HepG2 (cell line): ENCODE results near the gene ZFAND4. TPM values are rescaled to one million over a fixed set of nuclear protein-coding genes. Genes with fewer than 3 reads are reported as not detected.

Experiments
- ATAC-seq: fragments of 200-7000 bp; cut with Tn5 transposase; 3 replicates; pipeline ENCODE4 v1.9.1; 2020; ENCODE audit warnings: mild to moderate bottlenecking, moderate library complexity
- BruUV-seq: library from RNA; stranded (reverse); fragments of 400-500 nt; replicated peaks from 2 replicates; lab custom pipeline; 2021; lab: Mats Ljungman, UMichigan
- CTCF ChIA-PET: fragments of 300-600 bp; formaldehyde crosslinking; extraction: SDS; loops from one replicate; lab custom pipeline; 2021; ENCODE audit warnings: low total read pairs, inconsistent platforms, low intra/inter-chr PET ratio; lab: Yijun Ruan, JAX
- POLR2A ChIA-PET: fragments of 350-600 bp; sonication (Branson Sonifier 250); formaldehyde crosslinking; loops from one replicate; lab custom pipeline; 2020; ENCODE audit warnings: antibody characterized with exemption, inconsistent platforms; lab: Yijun Ruan, JAX
- DNase-seq: peaks from one replicate; pipeline ENCODE4 v3.0.0-alpha.2; 2015; ENCODE audit warnings: low spot score
- FAIRE-seq: peaks from 3 replicates; lab custom pipeline; 2011; peaks lifted over from hg19 to GRCh38; lab: Jason Lieb, UNC
- H2AFZ ChIP-seq: one replicate; pipeline ENCODE4 v1.6.1; 2011; ENCODE audit warnings: low read length, inconsistent platforms
- H3K27ac ChIP-seq: fragments of 300-600 bp; 3 replicates; pipeline ENCODE4 v1.8.0; 2011; ENCODE audit warnings: mixed run types, mild to moderate bottlenecking, mixed read lengths, low read length, inconsistent platforms; ENCODE audit not compliant: insufficient read depth; ENCODE audit errors: extremely low read length
- H3K27me3 ChIP-seq, 2 experiments: fragments of 200-600 bp in 1 of 2; 2 replicates in 1 of 2; 3 replicates in 1 of 2; pipeline versions ENCODE4 v1.6.0 to v1.8.0; 2011; ENCODE audit warnings: low read length in 2 of 2, mild to moderate bottlenecking in 2 of 2, moderate library complexity in 2 of 2, inconsistent platforms in 1 of 2; ENCODE audit not compliant: insufficient read depth in 2 of 2, control insufficient read depth in 1 of 2
- H3K36me3 ChIP-seq, 2 experiments: fragments of 200-600 bp in 1 of 2; replicated peaks in 1 of 2; 2 replicates in 1 of 2; 3 replicates in 1 of 2; pipeline versions ENCODE4 v1.5.1 to v1.8.0; 2011; ENCODE audit warnings: low read length in 2 of 2, inconsistent platforms in 1 of 2; ENCODE audit not compliant: insufficient read depth in 2 of 2, control insufficient read depth in 1 of 2
- H3K4me1 ChIP-seq: 2 replicates; pipeline ENCODE4 v1.5.1; 2012; ENCODE audit warnings: low read length, inconsistent platforms; ENCODE audit not compliant: insufficient read depth
- H3K4me2 ChIP-seq: 2 replicates; pipeline ENCODE4 v1.6.0; 2011; ENCODE audit warnings: low read depth, low read length, inconsistent platforms
- H3K4me3 ChIP-seq, 3 experiments: fragments of 200-600 bp in 1 of 3; sonication (generic), shearing (Covaris generic) in 1 of 3; replicated peaks in 1 of 3; 2 replicates each; pipeline ENCODE4 v1.5.1; 2011 to 2016; ENCODE audit warnings: low read length in 3 of 3, inconsistent platforms in 2 of 3, low read depth in 2 of 3, mild to moderate bottlenecking in 2 of 3, control low read depth in 1 of 3, mixed read lengths in 1 of 3; ENCODE audit not compliant: insufficient read depth in 1 of 3
- H3K79me2 ChIP-seq: one replicate; pipeline ENCODE4 v1.6.1; 2011; ENCODE audit warnings: low read length, inconsistent platforms; ENCODE audit not compliant: insufficient read depth
- H3K9ac ChIP-seq: 2 replicates; pipeline ENCODE4 v1.6.0; 2011; ENCODE audit warnings: mild to moderate bottlenecking, low read depth, low read length, inconsistent platforms; ENCODE audit not compliant: insufficient read depth
- H3K9me3 ChIP-seq: 2 replicates; pipeline ENCODE4 v1.5.1; 2012; ENCODE audit warnings: mild to moderate bottlenecking, low read length
- H4K20me1 ChIP-seq: 2 replicates; pipeline ENCODE4 v1.6.0; 2011; ENCODE audit warnings: inconsistent platforms, mild to moderate bottlenecking, low read length, moderate library complexity; ENCODE audit not compliant: insufficient read depth
- AKAP8 ChIP-seq: sonication (generic); formaldehyde crosslinking; IDR thresholded peaks from 2 replicates; pipeline ENCODE4 v1.5.1; 2020; ENCODE audit warnings: mild to moderate bottlenecking, missing genetic modification reagents
- FOXO1 ChIP-seq: sonication (generic); formaldehyde crosslinking; IDR thresholded peaks from 2 replicates; pipeline ENCODE4 v1.4.0; 2020; ENCODE audit warnings: missing genetic modification reagents
- JARID2 ChIP-seq: sonication (generic); formaldehyde crosslinking; IDR thresholded peaks from 2 replicates; pipeline ENCODE4 v1.8.1; 2023; ENCODE audit warnings: missing genetic modification reagents, inconsistent platforms; ENCODE audit not compliant: insufficient replicate concordance
- KDM5B ChIP-seq: sonication (generic); formaldehyde crosslinking; IDR thresholded peaks from 2 replicates; pipeline ENCODE4 v1.4.0; 2020; ENCODE audit warnings: missing genetic modification reagents, mild to moderate bottlenecking, borderline replicate concordance
- MYNN ChIP-seq: sonication (generic); formaldehyde crosslinking; IDR thresholded peaks from 2 replicates; pipeline ENCODE4 v1.4.0; 2020; ENCODE audit warnings: mild to moderate bottlenecking, low read depth, missing genetic modification reagents
- NCOA5 ChIP-seq: sonication (generic); formaldehyde crosslinking; IDR thresholded peaks from 2 replicates; pipeline ENCODE4 v1.4.0; 2020; ENCODE audit warnings: missing genetic modification reagents
- SMAD3 ChIP-seq: sonication (generic); formaldehyde crosslinking; IDR thresholded peaks from 2 replicates; pipeline ENCODE4 v1.4.0; 2020; ENCODE audit warnings: missing genetic modification reagents
- SRSF4 ChIP-seq: fragments of 200-400 bp; formaldehyde crosslinking; IDR thresholded peaks from one replicate; pipeline ENCODE4 v1.6.1; 2018; ENCODE audit warnings: mild to moderate bottlenecking, low read depth, low read length, moderate library complexity; ENCODE audit not compliant: poor library complexity, severe bottlenecking
- WIZ ChIP-seq: sonication (generic); formaldehyde crosslinking; IDR thresholded peaks from 2 replicates; pipeline ENCODE4 v1.5.1; 2020; ENCODE audit warnings: mild to moderate bottlenecking, missing genetic modification reagents
- ZMYM4 ChIP-seq: sonication (generic); formaldehyde crosslinking; IDR thresholded peaks from 2 replicates; pipeline ENCODE4 v1.8.1; 2023; ENCODE audit warnings: mild to moderate bottlenecking, missing genetic modification reagents
- ZNF607 ChIP-seq: sonication (generic); formaldehyde crosslinking; IDR thresholded peaks from 2 replicates; pipeline ENCODE4 v1.5.1; 2020; ENCODE audit warnings: missing genetic modification reagents, mild to moderate bottlenecking, borderline replicate concordance
- in situ Hi-C: cut with HindIII; loops from 2 replicates; pipeline ENCODE4 v1.10.0; 2017; ENCODE audit warnings: low pct_unique_long_range_greater_than_20kb; ENCODE audit not compliant: extremely low pct_ligation_motif_present
- intact Hi-C: fragments of 100-400 bp; cut with micrococcal nuclease; formaldehyde crosslinking; loops from one replicate; pipeline ENCODE4 v1.10.0; 2022; ENCODE audit not compliant: unreplicated experiment
- polyA plus RNA-seq, 8 experiments: library from polyadenylated mRNA; depleted of rRNA in 3 of 8; stranded (reverse) in 7 of 8; unstranded in 1 of 8; fragments of >200 nt; fragmentation: Illumina TruSeq in 4 of 8; extraction: Trizol in 4 of 8; gene quantifications; 2 replicates each; pipeline versions ENCODE4 v1.2.1 to v1.2.3, GENCODE V29; 2011 to 2016; ENCODE audit warnings: low read depth in 4 of 8, missing spikeins in 1 of 8, mixed read lengths in 1 of 8; ENCODE audit not compliant: insufficient read depth in 1 of 8
- total RNA-seq, 5 experiments: library from RNA; depleted of rRNA; stranded (reverse); fragments of >200 nt; fragmentation: Illumina TruSeq; extraction: Trizol; gene quantifications; 2 replicates each; pipeline ENCODE4 v1.2.3, GENCODE V29; 2016; ENCODE audit warnings: low read depth in 1 of 5
- TF ChIP-seq, protein P1 (sequence below): sonication (generic); formaldehyde crosslinking; IDR thresholded peaks from 2 replicates; pipeline ENCODE4 v1.5.1; 2020; ENCODE audit warnings: mild to moderate bottlenecking, missing genetic modification reagents, moderate library complexity
- TF ChIP-seq, protein P2 (sequence below): IDR thresholded peaks from 2 replicates; pipeline ENCODE4 v1.6.1; 2018; ENCODE audit warnings: missing genetic modification reagents
- TF ChIP-seq, protein P3 (sequence below): sonication (generic); formaldehyde crosslinking; IDR thresholded peaks from 2 replicates; pipeline ENCODE4 v1.4.0; 2020; ENCODE audit warnings: mild to moderate bottlenecking, low read depth, missing genetic modification reagents
- TF ChIP-seq, protein P4 (sequence below): sonication (generic); formaldehyde crosslinking; IDR thresholded peaks from 2 replicates; pipeline ENCODE4 v1.8.0; 2022; ENCODE audit warnings: mild to moderate bottlenecking, missing genetic modification reagents, borderline replicate concordance

ZFAND4 gene
- total and polyA plus RNA-seq, 2 of the 13 experiments (the other 11 are each of a cell fraction or from before 2014, with no cell fraction given), result 2.9 to 9.2 TPM

DNA sequence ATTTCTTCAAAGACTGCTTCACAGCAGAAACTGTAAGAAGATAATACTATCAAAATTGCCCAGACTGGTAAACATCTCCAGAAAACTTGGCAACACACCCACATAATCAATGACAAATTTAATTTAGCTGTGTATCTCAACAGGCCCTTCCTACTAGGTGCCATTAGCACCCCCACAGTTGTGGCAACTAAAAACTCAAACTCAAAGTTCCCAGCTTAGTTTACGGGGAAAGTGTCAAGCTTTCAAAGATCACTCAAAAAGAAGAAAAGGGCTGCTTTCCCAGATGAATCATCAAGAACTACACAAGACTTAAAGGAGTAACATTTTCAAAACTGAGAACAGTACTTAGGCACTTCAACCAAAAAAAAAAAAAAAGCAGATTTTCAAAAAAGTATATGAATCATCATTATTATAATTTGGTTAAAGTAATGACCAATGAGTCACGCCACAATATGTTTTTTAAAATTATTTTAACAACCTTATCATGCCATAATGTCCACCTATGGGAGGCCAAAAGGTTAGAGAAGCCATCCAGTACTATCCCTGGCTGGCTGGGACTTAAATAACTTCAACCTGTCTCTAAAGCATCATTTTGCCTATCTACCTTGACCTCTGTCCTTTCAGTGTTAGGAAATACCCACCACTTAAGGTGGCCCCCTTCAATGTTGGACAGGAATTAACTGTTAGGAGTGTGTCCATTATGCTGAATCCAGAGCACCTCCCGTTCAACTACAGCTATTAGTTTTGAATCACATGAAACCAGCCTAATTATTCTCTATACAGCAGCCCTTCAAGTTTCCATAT lies 90.8 kb downstream of the ZFAND4 start (continued):
- TF ChIP-seq, protein P1, sequence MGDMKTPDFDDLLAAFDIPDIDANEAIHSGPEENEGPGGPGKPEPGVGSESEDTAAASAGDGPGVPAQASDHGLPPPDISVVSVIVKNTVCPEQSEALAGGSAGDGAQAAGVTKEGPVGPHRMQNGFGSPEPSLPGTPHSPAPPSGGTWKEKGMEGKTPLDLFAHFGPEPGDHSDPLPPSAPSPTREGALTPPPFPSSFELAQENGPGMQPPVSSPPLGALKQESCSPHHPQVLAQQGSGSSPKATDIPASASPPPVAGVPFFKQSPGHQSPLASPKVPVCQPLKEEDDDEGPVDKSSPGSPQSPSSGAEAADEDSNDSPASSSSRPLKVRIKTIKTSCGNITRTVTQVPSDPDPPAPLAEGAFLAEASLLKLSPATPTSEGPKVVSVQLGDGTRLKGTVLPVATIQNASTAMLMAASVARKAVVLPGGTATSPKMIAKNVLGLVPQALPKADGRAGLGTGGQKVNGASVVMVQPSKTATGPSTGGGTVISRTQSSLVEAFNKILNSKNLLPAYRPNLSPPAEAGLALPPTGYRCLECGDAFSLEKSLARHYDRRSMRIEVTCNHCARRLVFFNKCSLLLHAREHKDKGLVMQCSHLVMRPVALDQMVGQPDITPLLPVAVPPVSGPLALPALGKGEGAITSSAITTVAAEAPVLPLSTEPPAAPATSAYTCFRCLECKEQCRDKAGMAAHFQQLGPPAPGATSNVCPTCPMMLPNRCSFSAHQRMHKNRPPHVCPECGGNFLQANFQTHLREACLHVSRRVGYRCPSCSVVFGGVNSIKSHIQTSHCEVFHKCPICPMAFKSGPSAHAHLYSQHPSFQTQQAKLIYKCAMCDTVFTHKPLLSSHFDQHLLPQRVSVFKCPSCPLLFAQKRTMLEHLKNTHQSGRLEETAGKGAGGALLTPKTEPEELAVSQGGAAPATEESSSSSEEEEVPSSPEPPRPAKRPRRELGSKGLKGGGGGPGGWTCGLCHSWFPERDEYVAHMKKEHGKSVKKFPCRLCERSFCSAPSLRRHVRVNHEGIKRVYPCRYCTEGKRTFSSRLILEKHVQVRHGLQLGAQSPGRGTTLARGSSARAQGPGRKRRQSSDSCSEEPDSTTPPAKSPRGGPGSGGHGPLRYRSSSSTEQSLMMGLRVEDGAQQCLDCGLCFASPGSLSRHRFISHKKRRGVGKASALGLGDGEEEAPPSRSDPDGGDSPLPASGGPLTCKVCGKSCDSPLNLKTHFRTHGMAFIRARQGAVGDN, result no peak

DNA sequence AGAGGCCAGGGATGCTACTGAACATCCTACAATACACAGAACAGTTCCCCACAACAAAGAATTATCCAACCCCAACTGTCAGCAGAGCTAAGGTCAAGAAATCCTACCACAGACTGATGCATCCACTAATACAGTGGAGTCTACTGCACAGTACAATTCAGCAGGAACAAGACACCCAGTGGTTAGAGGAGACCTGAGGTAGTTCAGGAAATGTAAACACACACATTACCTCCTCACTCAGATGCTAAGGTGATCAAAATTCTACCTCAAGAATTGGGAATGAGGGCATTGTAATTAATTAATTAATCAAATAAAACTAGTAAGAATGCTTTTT lies 91.4 kb downstream of the ZFAND4 start:
- FAIRE-seq (no peak), DNase-seq (no peak), ATAC-seq (no peak)
- Histone ChIP-seq H3K27me3 (no peaks in the 10 kb centered on the region), H3K9me3 (no peaks in the 10 kb centered on the region), H3K4me1 (peaks cover 28% of the 10 kb centered on the region), H4K20me1 (no peaks in the 10 kb centered on the region), H3K36me3 (no peaks in the 10 kb centered on the region), H2AFZ (no peak overlapping the region), H3K9ac (no peak overlapping the region), H3K4me3 (no peak overlapping the region), H3K4me2 (no peak overlapping the region), H3K27ac (no peak overlapping the region), H3K79me2 (peaks cover 40% of the 10 kb centered on the region)
- no TSS peak for BruUV-seq
- intact Hi-C loops, result no loop called here
- CTCF ChIA-PET, result no interaction called here
- in situ Hi-C loops, result no loop called here
- POLR2A ChIA-PET, result no interaction called here
- TF ChIP-seq NCOA5 (CRISPR knock-in tag), result no peak
- TF ChIP-seq WIZ, result no peak
- no peak for TF ChIP-seq ZMYM4 (CRISPR knock-in tag)
- TF ChIP-seq KDM5B, result no peak
- TF ChIP-seq SMAD3 (CRISPR knock-in tag), result no peak
- TF ChIP-seq AKAP8 (CRISPR knock-in tag), result no peak
- no peak for TF ChIP-seq ZNF607 (CRISPR knock-in tag)
- TF ChIP-seq SRSF4, result no peak
- no peak for TF ChIP-seq FOXO1 (CRISPR knock-in tag)
- TF ChIP-seq, protein P2, sequence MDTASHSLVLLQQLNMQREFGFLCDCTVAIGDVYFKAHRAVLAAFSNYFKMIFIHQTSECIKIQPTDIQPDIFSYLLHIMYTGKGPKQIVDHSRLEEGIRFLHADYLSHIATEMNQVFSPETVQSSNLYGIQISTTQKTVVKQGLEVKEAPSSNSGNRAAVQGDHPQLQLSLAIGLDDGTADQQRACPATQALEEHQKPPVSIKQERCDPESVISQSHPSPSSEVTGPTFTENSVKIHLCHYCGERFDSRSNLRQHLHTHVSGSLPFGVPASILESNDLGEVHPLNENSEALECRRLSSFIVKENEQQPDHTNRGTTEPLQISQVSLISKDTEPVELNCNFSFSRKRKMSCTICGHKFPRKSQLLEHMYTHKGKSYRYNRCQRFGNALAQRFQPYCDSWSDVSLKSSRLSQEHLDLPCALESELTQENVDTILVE (CRISPR knock-in tag), result no peak
- no peak for TF ChIP-seq JARID2 (CRISPR knock-in tag)
- no peak for TF ChIP-seq MYNN
- TF ChIP-seq, protein P3, sequence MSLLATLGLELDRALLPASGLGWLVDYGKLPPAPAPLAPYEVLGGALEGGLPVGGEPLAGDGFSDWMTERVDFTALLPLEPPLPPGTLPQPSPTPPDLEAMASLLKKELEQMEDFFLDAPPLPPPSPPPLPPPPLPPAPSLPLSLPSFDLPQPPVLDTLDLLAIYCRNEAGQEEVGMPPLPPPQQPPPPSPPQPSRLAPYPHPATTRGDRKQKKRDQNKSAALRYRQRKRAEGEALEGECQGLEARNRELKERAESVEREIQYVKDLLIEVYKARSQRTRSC (CRISPR knock-in tag), result no peak
- TF ChIP-seq, protein P4, sequence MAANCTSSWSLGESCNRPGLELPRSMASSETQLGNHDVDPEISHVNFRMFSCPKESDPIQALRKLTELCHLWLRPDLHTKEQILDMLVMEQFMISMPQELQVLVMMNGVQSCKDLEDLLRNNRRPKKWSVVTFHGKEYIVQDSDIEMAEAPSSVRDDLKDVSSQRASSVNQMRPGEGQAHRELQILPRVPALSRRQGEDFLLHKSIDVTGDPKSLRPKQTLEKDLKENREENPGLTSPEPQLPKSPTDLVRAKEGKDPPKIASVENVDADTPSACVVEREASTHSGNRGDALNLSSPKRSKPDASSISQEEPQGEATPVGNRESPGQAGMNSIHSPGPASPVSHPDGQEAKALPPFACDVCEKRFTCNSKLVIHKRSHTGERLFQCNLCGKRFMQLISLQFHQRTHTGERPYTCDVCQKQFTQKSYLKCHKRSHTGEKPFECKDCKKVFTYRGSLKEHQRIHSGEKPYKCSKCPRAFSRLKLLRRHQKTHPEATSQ (CRISPR knock-in tag), result no peak
